Omental fat pad (tissue), 4 donors: ENCODE data around the gene MYOCD. TPM values are rescaled to one million over a fixed set of nuclear protein-coding genes. Genes with fewer than 3 reads are reported as not detected.
A peak's percentile ranks its signal among the peaks of the same experiment; 100 is the strongest.
"Not testable (repeated sequence)": the region's sequence is repeated elsewhere in the genome, so short reads cannot be mapped to it uniquely, and the experiment has no call there.

ENCODE experiments used
- ATAC-seq: fragments of 150-250 bp; one replicate; pipeline ENCODE4 v1.9.1; 2016; ENCODE audit warnings: mild to moderate bottlenecking, moderate library complexity; ENCODE audit not compliant: low FRiP score
- DNase-seq: peaks from one replicate; pipeline ENCODE4 v3.0.0-alpha.2; 2019; ENCODE audit warnings: low spot score
- total RNA-seq, 4 donors: library from RNA; depleted of rRNA; stranded (reverse); fragments of >200 nt; gene quantifications; one replicate each; pipeline ENCODE4 v1.1.0, GENCODE V29; 2016
- TF ChIP-seq, protein P1 (sequence below), 3 donors: fragments of 450-650 bp; IDR thresholded peaks; one replicate each; pipeline ENCODE4 v1.5.1; 2016 to 2017; ENCODE audit warnings: antibody characterized with exemption in 3 of 3, mild to moderate bottlenecking in 3 of 3, moderate library complexity in 2 of 3

The MYOCD gene
- total RNA-seq, 4 donors from 2014 or later = 0.48 to 2.8 (median 2.3) TPM

DNA sequence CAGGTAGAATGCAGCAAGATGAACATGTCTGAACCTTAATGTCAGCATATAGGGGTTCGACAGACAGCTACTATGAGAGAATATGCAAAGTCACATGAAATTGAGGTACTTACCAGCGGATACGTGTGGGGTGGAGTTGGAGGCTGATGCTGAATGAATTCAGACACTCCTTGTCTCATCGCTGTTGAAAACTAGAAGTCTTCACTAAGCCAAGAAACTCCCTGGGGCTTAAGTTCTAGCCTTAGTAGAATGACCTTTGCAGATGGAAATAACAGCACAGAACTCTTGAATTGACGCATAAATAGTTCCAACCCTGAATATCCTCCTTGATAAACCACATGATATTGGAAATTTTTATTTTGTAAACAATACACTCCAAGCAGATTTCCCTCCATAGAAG lies 32.9 kb upstream of the MYOCD start:
- ATAC-seq (no peak), DNase-seq (no peak)
- TF ChIP-seq, protein P1, sequence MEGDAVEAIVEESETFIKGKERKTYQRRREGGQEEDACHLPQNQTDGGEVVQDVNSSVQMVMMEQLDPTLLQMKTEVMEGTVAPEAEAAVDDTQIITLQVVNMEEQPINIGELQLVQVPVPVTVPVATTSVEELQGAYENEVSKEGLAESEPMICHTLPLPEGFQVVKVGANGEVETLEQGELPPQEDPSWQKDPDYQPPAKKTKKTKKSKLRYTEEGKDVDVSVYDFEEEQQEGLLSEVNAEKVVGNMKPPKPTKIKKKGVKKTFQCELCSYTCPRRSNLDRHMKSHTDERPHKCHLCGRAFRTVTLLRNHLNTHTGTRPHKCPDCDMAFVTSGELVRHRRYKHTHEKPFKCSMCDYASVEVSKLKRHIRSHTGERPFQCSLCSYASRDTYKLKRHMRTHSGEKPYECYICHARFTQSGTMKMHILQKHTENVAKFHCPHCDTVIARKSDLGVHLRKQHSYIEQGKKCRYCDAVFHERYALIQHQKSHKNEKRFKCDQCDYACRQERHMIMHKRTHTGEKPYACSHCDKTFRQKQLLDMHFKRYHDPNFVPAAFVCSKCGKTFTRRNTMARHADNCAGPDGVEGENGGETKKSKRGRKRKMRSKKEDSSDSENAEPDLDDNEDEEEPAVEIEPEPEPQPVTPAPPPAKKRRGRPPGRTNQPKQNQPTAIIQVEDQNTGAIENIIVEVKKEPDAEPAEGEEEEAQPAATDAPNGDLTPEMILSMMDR (IDR thresholded peaks at IDR 0.05) = no peak

DNA sequence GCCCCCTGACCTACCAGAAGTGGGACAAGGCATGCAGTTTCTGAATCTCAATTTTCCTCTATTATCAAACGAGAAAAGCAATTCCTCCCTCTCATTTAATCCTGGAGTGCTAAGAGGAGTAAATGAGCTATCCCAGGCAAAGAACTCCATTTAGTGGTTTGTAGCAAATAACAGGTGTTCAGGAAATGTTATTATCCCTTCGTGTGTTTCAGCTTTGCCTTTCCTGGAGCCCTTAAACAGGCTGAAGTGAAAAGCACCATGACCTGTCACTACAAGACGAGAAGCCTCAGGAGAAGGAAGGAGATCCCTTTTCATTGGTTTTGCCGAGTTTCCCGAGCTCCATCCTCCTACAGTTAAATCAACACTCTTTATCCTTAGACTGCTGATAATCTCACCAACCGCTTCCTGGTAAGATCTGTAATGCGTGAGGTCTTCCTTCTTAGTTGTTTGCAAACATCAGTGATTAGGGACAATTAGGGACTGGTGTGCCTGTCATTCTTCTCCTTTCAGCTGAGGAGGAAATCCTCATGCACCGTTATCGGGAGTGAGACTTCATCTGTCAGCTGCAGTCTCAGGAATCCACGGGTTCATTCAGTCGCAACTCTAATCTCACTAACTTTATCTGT lies 30.8 kb upstream of the MYOCD start:
- no peak for ATAC-seq
- TF ChIP-seq, protein P1 (IDR thresholded peaks at IDR 0.05) = no peak

DNA sequence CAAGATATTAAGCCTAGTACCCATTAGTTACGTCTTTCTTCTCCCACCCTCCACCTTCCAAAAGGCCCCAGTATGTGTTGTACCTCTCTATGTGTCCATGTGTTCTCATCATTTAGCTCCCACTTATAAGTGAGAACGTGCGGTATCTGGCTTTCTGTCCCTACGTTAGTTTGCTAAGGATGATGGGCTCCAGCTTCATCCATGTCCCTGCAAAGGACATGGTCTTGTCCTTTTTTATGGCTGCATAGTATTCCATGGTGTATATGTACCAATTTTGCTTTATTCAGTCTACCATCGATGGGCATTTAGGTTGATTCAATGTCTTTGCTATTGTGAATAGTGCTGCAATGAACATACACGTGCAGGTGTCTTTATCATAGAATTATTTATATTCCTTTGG lies 29.7 kb upstream of the MYOCD start:
- DNase-seq, ATAC-seq: not testable (repeated sequence)

More for the DNA sequence above, 30.8 kb upstream of the MYOCD start:
- no peak for DNase-seq

DNA sequence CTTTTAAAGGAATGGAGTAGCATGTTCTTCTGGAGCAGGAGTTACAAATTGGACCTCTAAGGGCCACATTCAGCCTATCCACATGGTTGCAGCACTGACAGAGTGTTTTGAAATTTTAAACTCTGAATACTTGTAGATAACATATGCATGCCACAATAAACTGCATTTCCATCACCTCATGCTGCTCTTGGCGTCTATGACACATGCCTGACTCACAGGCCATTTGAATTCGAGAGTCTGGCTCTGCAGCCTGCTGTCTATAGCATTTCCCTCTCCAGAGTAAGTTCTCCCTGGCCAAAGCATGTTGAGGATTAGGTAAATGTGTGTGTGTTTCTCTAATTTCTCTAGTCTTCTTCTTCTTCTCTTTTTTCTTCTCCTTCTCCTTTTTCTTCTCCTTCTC lies 28.7 kb upstream of the MYOCD start:
- DNase-seq (no peak), ATAC-seq (peak; percentile 44)
- TF ChIP-seq, protein P1 (IDR thresholded peaks at IDR 0.05) = no peak

DNA sequence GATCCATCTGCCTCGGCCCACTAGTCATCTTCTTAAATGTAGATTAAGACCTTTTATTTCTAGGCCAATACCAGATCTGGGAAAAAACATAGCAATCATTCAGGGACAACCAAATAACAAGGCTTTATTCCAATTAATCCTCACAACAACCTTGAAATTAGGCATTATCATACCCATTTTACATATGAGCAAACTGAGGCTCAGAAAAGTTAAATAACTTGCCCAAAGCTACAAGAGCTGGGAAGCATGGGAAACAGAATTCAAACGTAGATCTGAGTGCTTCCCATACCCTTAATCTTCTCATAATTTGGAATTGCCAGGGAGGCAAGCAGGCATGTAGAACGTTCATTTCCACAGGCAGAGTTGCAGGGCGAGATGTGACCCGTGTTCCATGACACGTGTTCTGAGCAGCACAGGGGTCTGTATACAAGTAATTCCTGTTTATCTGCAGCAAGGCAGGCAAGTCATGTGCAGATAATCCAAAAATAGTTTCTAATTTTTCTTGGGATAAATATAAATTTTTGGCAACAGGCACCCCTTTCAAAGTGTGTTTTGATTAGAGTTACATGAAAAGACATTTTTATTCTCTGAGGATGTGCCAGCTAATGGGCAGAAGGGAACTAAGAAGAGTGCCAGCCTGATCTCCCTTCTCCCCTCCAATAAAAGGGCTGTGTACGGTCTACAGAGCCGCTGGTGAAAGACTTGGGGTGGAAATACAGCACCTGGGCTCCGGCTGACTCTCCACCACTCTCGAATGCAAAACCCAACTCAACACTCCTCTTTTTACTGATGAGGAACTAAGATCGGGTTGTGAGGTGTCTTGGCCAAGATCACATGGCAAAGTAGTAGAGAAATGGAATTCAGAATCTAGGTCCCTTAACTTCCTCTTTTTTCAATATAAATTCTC lies 27.7 kb upstream of the MYOCD start:
- DNase-seq (no peak), ATAC-seq (no peak)
- TF ChIP-seq, protein P1 (IDR thresholded peaks at IDR 0.05) = no peak

DNA sequence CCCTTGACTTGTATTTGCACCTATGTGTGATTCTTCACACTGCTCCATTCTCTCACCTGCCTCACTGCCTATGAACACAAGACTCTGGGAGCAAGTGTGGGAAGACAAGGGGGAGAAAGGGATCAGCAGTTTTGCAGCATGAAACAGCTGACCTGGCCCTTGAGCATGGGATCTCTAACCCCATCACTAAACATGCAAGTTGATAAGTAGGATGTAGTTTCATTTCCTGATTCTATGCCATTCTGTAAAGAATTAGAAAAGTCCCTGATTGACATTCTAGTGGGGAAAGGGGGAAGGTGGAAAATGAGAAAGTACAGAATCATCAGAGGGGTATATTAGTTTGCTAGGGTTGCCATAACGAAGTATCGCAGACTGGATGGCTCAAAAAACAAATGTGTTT lies 25.3 kb upstream of the MYOCD start:
- ATAC-seq = no peak
- TF ChIP-seq, protein P1 (IDR thresholded peaks at IDR 0.05) = no peak
- DNase-seq = no peak

DNA sequence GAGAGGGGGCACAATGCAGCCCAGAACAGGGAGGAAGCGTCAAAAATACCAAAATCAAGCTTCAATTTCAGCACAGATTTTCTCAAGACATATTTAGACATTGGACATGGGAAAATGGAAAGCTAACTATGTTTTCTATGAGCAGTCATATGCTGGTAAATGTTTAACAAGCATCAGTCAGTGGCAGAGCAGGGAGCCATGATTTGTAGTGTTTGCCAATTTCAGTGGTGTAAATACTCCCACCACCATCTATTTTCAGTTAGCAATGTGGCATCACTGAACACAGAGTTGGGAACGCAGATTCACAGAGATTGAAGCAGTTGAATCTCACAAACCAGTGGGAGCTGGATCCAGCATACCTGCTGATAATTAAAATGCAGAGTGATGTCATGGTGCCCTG lies 24.6 kb upstream of the MYOCD start:
- TF ChIP-seq, protein P1 (IDR thresholded peaks at IDR 0.05) = no peak
- no peak for ATAC-seq
- no peak for DNase-seq
